CMK (cell line): ENCODE data around the gene CENPP.

Experiments used
- DNase-seq: peaks from one replicate; pipeline ENCODE4 v3.0.0-alpha.2; 2010; ENCODE audit warnings: low read depth

Gene CENPP

DNA sequence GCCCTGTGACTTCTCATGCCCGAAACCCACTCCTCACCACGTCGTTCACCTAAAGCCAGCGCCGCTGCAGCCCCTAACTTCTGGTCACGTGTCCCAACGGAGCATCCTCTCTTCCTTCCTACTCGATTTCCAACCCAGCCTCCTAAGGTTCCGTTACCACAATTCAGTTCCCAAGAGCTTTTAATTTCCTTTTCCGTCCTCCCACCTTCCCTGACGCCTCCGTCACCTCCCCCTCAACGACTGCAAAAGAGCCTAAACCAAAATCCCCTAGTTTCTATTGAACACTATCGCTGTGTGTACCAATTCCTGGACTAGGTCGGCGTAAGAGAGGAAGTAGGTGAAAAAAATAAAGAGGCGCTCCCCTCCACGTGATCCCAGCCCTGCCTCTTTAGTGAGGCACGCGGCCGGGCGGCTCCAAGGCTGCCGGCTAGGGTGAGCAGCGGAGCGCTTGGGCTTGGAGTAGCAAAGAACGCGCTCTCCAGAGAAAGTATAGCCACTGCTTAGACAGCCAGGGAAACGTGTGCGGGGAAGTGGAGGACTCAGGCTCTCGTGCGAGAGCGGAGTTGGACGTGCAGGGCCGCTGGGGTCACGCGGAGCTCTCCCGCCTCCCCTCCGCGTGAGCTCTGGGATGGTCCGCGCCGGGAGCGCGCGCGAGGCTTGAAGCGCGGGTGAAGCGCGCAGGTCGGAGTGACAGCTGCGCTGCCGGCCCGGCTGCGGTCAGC lies at the start of gene CENPP, which contains the start of gene NOL8:
Gene CENPP, plus strand, starts transcription at position 685 of the 722 bp plus-strand sequence.
Gene NOL8, minus strand, starts transcription at position 82 of the 722 bp plus-strand sequence. CDS start 1,189 bp downstream, outside the sequence.
- peak; percentile 42 for DNase-seq

- DNase-seq: no peak
Observed at GRCh38 chr9:92276331-92277032, 49.3 kb upstream of the CENPP start.

DNA sequence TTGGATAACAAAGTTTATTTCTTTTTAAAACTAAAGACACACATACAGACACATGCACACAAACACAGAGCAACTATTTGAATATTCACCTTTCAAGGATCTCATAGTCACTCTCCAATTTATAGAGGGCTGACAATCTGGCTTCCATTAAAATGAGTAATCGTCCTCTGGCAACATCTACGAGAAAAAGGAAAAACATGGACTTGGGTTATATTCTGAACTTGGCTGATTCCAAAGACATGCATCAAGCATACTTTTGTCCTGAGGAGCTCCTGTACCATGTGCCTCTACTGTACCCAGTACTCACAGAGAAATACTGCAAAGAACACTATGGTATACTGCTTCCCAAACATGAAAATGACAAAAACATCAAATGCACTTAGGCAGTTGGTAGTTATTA lies 47.6 kb upstream of the CENPP start:
- no peak for DNase-seq

GRCh38 chr9:92279302-92279701 lies 46.5 kb upstream of the CENPP start:
- DNase-seq: no peak

- no peak for DNase-seq
Observed at GRCh38 chr9:92289708-92290390, 35.9 kb upstream of the CENPP start.

- DNase-seq: no peak
Observed at GRCh38 chr9:92290785-92291429, 34.8 kb upstream of the CENPP start.

DNA sequence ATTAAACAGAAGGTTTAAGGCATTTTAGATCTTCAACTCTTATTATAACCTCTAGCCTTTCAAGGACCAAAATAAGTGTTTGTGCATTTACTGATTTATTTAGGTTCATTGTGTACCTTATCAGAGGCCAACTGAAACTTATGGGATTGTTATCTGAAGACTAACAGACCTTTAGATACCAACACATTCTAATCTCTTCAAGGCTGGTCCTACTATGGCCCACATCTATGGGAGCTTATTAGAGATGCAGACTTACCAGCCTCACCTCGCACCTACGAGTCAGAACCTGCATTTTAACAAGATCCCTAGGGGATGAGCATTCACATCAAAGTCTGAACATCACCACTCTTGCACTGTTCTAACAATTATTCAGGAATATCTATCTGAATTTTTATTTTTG lies 34.2 kb upstream of the CENPP start:
- no peak for DNase-seq

- no peak for DNase-seq
Observed at GRCh38 chr9:92292338-92293074, 33.2 kb upstream of the CENPP start.

DNA sequence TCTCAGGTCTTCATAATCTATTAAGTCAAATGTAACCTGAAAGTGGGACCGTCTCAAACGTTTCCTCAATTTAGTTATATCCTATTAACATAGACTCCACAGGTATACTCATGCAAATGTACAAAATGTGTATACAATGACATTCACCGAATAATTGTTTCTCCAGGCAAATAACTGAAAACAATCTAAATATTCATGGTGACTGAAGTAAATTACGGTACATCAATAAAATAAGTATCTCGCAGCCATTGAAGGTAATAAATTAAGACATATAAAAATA lies 32.7 kb upstream of the CENPP start:
- DNase-seq: no peak

DNA sequence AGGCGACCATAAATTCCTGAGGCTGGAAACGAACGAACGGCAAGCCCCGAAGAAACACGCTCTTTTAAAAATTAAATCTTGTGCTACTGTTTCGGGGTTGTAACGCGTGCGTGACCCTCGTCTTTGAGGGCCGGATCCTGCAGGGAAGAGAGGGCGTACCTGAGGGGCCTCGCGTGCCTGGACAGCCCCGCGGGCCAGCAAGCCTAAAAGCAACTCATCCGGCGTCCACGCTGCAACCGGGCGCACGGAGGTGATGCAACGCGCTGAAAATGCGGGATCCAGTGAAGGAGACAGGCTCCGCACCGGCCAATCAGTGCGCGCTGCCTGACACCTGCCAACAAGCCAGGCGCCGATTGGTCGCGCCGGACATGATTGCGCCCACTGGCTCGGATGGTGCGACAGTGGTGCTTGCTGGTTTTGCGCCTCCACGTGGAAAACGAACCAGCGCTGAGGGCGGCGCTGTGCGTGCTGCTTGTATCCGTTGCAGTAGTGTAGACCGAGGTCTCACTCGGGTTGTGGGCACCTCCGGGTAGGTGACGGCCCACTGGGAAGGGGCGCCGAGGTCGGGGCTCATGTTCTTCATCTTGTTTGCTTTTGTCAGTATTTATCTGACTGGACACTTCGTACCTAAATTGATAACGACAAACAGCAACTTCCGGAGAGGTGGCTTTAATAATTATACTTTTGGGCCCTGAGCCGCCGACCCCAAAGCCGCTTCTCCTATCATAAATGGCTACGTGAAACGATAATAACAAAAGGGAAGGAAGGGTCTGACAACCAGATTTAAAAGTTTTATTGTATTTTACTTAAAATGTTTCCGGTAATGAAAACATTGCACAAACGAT lies 32.1 kb upstream of the CENPP start, which contains the start of gene IARS1:
Gene IARS1, minus strand, starts transcription at position 246 of the 845 bp plus-strand sequence. CDS start 4,278 bp downstream, outside the sequence.
- DNase-seq: peak; percentile 85

DNA sequence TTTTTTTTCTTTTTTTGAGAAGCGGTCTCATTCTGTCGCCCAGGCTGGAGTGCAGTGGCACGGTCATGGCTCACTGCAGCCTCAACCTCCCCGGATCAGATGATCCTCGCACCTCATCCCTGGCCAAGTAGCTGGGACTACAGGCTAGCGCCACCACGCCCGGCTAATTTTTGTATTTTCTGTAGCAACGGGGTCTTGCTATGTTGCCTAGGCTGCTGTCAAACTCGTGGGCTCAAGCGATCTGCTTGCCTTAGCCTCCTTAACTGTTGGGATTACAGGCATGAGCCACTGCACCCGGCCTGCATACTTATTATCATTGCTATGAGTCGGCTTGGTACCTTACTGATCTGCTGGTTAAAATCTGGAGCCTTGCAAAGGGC lies 31.5 kb upstream of the CENPP start:
- no peak for DNase-seq

DNA sequence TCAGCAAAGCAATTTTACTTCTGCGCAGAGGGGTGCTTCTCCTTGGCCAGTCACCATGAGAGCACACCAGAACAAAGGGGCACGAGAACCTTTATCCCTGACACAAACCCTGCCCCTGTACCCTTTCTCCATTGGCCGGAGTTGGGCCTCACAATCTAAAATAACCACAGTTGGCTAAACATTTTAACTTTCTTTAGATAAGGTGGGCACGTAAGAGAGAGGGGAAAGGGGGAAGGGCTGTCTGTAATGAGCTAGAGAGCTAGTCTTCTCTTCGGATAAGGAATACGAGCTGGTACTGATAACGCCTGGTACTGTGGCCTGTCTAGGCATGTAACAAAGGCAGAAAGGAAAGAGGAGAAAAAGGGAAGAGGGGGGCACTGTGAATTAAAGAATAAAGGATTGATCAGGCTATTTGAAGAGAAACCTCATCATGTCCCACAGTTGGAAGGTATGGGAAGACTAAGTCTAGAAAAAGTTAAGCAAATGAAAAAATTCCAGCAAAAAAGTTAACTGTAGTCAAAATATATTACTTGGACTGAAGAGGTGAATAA lies 30.4 kb upstream of the CENPP start:
- peak; percentile 54 for DNase-seq

DNA sequence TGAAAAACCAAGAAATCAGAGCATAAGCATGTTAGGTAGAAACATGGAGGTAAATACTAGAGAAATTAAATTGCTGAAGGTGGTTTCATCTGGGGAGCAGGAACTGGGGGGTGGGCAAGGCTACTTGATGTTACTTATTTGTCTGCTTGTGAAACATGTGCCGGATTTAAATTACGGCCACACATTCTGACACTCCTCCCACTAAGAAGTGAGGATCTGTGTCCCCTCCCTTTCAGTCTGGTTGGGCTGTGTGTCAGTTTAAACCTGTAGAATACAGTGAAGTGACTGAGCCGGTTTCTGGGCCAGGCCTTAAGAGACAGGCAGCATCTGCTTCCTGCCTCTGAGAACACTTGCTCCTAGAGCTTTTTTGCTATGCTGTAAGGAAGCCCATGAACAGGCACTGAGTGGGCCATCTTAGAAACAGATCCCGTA lies 29.9 kb upstream of the CENPP start:
- peak; percentile 55 for DNase-seq

DNA sequence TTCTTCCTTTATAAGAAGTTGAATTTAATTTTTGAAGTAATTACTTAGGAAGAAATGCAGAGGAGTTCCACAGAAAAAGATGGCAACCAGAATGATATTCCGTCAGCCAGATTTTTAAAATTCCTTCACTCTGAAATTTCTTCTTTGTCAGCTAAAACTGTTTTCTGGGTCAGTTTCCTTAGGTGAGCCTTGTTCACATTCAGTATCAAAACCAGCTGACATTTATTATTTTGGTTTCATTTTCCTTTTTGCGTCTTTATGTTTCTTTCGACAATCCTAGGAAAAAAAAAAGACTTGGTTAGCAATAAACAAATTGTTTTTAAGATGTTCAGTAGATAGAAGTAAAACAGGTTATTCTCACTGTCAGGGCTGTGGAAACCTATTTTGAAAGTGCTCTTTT lies 28.1 kb upstream of the CENPP start:
- DNase-seq: no peak

DNA sequence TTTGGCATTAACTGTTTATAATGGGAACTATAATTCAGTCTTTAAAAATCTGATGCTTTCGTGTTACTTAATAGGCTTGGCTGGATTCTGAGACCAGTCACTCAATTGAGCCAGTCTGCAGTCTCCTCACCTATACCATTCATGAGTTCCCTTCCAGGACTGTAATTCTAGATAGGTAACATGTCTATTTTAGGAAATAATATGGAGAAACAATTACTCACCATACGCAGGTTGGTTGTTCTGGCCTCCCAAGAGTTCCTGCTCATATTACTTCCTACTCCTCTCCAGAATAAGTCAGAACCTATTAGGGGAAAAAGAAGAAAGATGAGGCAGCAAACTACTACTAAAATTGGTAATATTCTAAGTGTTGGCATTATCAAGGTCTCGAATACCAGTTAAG lies 27.7 kb upstream of the CENPP start:
- no peak for DNase-seq

- DNase-seq: no peak
Observed at GRCh38 chr9:92299116-92299515, 26.6 kb upstream of the CENPP start.

DNA sequence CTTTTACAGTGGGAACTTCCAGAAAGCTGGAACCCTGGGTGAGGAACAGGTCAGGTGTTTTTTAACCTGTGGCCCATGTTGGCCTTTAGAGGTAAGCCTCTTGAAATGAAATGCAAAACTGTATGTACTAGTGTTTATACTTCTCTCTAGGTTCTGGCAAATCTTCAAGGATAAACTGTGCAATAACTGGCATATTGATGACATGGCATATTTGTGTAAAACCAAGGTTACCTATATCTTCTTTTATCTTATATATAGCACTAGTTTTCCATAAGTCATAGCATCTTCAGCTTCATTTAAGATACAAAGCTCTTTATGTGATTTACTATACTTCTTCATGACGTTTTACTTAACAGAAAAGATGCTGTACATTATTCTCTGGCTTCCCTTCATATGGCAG lies 24.8 kb upstream of the CENPP start:
- no peak for DNase-seq

DNA sequence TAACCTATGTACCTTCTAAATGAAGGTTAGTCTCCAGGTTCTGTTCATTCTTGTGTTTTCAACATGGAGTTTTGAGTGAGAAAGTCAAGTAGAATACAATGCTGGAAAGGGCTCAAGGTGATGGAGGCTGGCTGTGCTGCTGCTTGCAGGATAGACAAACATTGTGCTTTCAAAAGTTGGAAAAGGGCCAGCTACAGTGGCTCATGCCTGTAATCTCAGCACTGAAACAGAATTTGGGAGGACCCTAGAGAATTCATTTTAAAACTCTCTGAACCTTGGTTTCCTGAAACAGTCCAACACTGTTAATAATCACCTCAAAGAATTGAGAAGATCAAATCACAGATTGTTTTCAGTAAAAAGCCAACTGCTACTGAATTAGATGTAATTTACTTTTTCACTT lies 16.9 kb upstream of the CENPP start:
- DNase-seq: no peak

DNA sequence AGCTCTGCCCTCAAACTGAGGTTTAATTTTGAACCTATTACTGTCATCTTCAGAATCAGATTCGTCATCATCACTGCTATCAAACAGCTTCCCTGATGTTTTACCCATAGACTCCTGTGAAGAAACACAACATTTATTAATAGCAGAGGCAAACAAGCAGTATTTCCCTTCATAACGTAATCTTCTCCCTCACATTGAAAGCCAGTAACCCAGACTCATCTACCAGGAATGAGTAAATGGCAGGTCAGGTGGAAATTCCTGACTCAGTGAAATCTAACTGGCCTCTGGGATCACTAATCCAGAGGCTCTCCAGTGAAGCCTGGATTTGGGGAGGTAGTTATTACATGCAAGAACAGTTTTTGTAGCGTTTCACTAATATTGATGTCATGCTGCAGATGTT lies 15.2 kb upstream of the CENPP start:
- no peak for DNase-seq

- DNase-seq: no peak
Observed at GRCh38 chr9:92312887-92313623, 12.7 kb upstream of the CENPP start.
